ENCODE measurements around the gene ZNF746. TPM values are rescaled to one million over a fixed set of nuclear protein-coding genes. Genes with fewer than 3 reads are reported as not detected.

ZNF746 gene
- total RNA-seq, 1 experiment from 2014 or later: 22.2 TPM

- POLR2A ChIA-PET: no interaction called here
- ATAC-seq (no peak), DNase-seq (ENCODE audit: low read depth, low spot score) (no peak)
- in situ Hi-C loops (cut with HindIII; ENCODE audit: low pct_unique_long_range_greater_than_20kb, low sequenced_read_pairs): no loop called here
- Histone ChIP-seq H3K27ac (ENCODE audit: low read length) (no peak overlapping the region), H3K4me3 (ENCODE audit: low read depth in 2 of 2, low read length in 2 of 2) (no peak overlapping the region), H3K9me3 (ENCODE audit: control insufficient read depth, insufficient read depth, low read depth, low read length) (peaks cover 9% of the 10 kb centered on the region; the same call in 1 of the 2 replicates), H3K4me1 (ENCODE audit: control insufficient read depth, insufficient read depth, low read length) (no peaks in the 10 kb centered on the region), H3K27me3 (ENCODE audit: control insufficient read depth, insufficient read depth, low read length) (no peaks in the 10 kb centered on the region), H3K36me3 (ENCODE audit: control insufficient read depth, insufficient read depth, low read length) (peaks cover 11% of the 10 kb centered on the region)
- CTCF ChIA-PET: no interaction called here
- TF ChIP-seq, protein P1, sequence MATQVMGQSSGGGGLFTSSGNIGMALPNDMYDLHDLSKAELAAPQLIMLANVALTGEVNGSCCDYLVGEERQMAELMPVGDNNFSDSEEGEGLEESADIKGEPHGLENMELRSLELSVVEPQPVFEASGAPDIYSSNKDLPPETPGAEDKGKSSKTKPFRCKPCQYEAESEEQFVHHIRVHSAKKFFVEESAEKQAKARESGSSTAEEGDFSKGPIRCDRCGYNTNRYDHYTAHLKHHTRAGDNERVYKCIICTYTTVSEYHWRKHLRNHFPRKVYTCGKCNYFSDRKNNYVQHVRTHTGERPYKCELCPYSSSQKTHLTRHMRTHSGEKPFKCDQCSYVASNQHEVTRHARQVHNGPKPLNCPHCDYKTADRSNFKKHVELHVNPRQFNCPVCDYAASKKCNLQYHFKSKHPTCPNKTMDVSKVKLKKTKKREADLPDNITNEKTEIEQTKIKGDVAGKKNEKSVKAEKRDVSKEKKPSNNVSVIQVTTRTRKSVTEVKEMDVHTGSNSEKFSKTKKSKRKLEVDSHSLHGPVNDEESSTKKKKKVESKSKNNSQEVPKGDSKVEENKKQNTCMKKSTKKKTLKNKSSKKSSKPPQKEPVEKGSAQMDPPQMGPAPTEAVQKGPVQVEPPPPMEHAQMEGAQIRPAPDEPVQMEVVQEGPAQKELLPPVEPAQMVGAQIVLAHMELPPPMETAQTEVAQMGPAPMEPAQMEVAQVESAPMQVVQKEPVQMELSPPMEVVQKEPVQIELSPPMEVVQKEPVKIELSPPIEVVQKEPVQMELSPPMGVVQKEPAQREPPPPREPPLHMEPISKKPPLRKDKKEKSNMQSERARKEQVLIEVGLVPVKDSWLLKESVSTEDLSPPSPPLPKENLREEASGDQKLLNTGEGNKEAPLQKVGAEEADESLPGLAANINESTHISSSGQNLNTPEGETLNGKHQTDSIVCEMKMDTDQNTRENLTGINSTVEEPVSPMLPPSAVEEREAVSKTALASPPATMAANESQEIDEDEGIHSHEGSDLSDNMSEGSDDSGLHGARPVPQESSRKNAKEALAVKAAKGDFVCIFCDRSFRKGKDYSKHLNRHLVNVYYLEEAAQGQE (IDR thresholded peaks at IDR 0.05; ENCODE audit: insufficient read depth in 1 of 2, low read depth in 2 of 2, low read length in 1 of 2): no peak
- TF ChIP-seq CTCF (IDR thresholded peaks at IDR 0.05) (no peak), POLR2AphosphoS5 (IDR thresholded peaks at IDR 0.05; ENCODE audit: low read depth, low read length) (no peak)
- BruUV-seq (replicated peaks): no TSS peak
- intact Hi-C loops (cut with micrococcal nuclease; ENCODE audit: unreplicated experiment): no loop called here
These were observed 23.1 kb downstream of the ZNF746 start for GRCh38 chr7:149474309-149475120.

GRCh38 chr7:149473251-149473650 lies 24.4 kb downstream of the ZNF746 start:
- no peak overlapping the region for H3K27ac ChIP-seq (ENCODE audit: low read length)

More at GRCh38 chr7:149473251-149473650, 24.4 kb downstream of the ZNF746 start:
- DNase-seq (ENCODE audit: low read depth, low spot score): no peak
- ChIA-PET POLR2A (no interaction called here), CTCF (no interaction called here)
- Histone ChIP-seq H3K27me3 (ENCODE audit: control insufficient read depth, insufficient read depth, low read length) (no peaks in the 10 kb centered on the region), H3K36me3 (ENCODE audit: control insufficient read depth, insufficient read depth, low read length) (peaks cover 9% of the 10 kb centered on the region), H3K9me3 (ENCODE audit: control insufficient read depth, insufficient read depth, low read depth, low read length) (no peaks in the 10 kb centered on the region), H3K4me1 (ENCODE audit: control insufficient read depth, insufficient read depth, low read length) (no peaks in the 10 kb centered on the region), H3K4me3 (ENCODE audit: low read depth in 2 of 2, low read length in 2 of 2) (no peak overlapping the region)
- in situ Hi-C loops (cut with HindIII; ENCODE audit: low pct_unique_long_range_greater_than_20kb, low sequenced_read_pairs) (no loop called here), intact Hi-C loops (cut with micrococcal nuclease; ENCODE audit: unreplicated experiment) (no loop called here)
- ATAC-seq: no peak
- no TSS peak for BruUV-seq (replicated peaks)
- TF ChIP-seq TCF7L2 (IDR thresholded peaks at IDR 0.05; ENCODE audit: low read depth, low read length): no peak
- TF ChIP-seq, protein P1 (IDR thresholded peaks at IDR 0.05; ENCODE audit: insufficient read depth in 1 of 2, low read depth in 2 of 2, low read length in 1 of 2): no peak
- no peak for TF ChIP-seq SIN3A (IDR thresholded peaks at IDR 0.05; ENCODE audit: borderline replicate concordance, insufficient read depth, low read depth, low read length)
- no peak for TF ChIP-seq POLR2AphosphoS5 (IDR thresholded peaks at IDR 0.05; ENCODE audit: low read depth, low read length)
- no peak for TF ChIP-seq CTCF (IDR thresholded peaks at IDR 0.05)
